H9 (cell line): ENCODE data around the gene TPPP. TPM values are rescaled to one million over a fixed set of nuclear protein-coding genes. Genes with fewer than 3 reads are reported as not detected.

Source experiments
- DNase-seq: peaks from one replicate; pipeline ENCODE4 v3.0.0-alpha.2; 2017
- H2AFZ ChIP-seq: one replicate; pipeline ENCODE4 v1.6.1; 2013; ENCODE audit warnings: mild to moderate bottlenecking, low read length, control low read depth, moderate library complexity
- H2AK5ac ChIP-seq: 2 replicates; pipeline ENCODE4 v1.6.1; 2013; ENCODE audit warnings: low read length, control low read depth, mixed read lengths; ENCODE audit not compliant: insufficient read length
- H2BK120ac ChIP-seq: one replicate; pipeline ENCODE4 v1.6.1; 2013; ENCODE audit warnings: low read depth, mild to moderate bottlenecking, low read length, control low read depth, inconsistent platforms; ENCODE audit not compliant: poor library complexity, severe bottlenecking
- H2BK12ac ChIP-seq: 2 replicates; pipeline ENCODE4 v1.6.1; 2013; ENCODE audit warnings: low read length, control low read depth, mixed read lengths, low read depth; ENCODE audit not compliant: insufficient read length
- H2BK15ac ChIP-seq: 2 replicates; pipeline ENCODE4 v1.6.1; 2013; ENCODE audit warnings: low read depth, low read length, control low read depth
- H2BK20ac ChIP-seq: one replicate; pipeline ENCODE4 v1.6.1; 2013; ENCODE audit warnings: low read depth, mild to moderate bottlenecking, low read length, control low read depth, inconsistent platforms; ENCODE audit not compliant: poor library complexity, severe bottlenecking
- H2BK5ac ChIP-seq: 2 replicates; pipeline ENCODE4 v1.6.1; 2013; ENCODE audit warnings: low read length, control low read depth, mixed read lengths; ENCODE audit not compliant: insufficient read length
- H3K14ac ChIP-seq: 2 replicates; pipeline ENCODE4 v1.6.1; 2013; ENCODE audit warnings: low read length, control low read depth; ENCODE audit not compliant: insufficient read depth
- H3K18ac ChIP-seq: 2 replicates; pipeline ENCODE4 v1.6.1; 2013; ENCODE audit warnings: low read depth, mild to moderate bottlenecking, mixed read lengths, low read length, control low read depth; ENCODE audit not compliant: insufficient read length
- H3K23ac ChIP-seq: 2 replicates; pipeline ENCODE4 v1.6.1; 2013; ENCODE audit warnings: low read length, control low read depth, mixed read lengths, low read depth; ENCODE audit not compliant: insufficient read length
- H3K23me2 ChIP-seq: 2 replicates; pipeline ENCODE4 v1.6.1; 2013; ENCODE audit warnings: low read depth, mild to moderate bottlenecking, mixed read lengths, low read length, control low read depth; ENCODE audit not compliant: insufficient read length, poor library complexity, severe bottlenecking
- H3K27ac ChIP-seq: 2 replicates; pipeline ENCODE4 v1.5.1; 2013; ENCODE audit warnings: low read length, control low read depth, mixed read lengths, low read depth; ENCODE audit not compliant: insufficient read length
- H3K27me3 ChIP-seq: 2 replicates; pipeline ENCODE4 v1.6.1; 2013; ENCODE audit warnings: low read length, control low read depth, inconsistent platforms; ENCODE audit not compliant: insufficient read depth
- H3K4ac ChIP-seq: 2 replicates; pipeline ENCODE4 v1.6.1; 2013; ENCODE audit warnings: low read depth, mild to moderate bottlenecking, control low read depth, inconsistent platforms, low read length, moderate library complexity
- H3K4me1 ChIP-seq: 2 replicates; pipeline ENCODE4 v1.6.1; 2013; ENCODE audit warnings: low read length, control low read depth, inconsistent platforms; ENCODE audit not compliant: insufficient read depth
- H3K4me2 ChIP-seq: 2 replicates; pipeline ENCODE4 v1.6.1; 2013; ENCODE audit warnings: low read length, control low read depth, mixed read lengths; ENCODE audit not compliant: insufficient read length, insufficient read depth
- H3K56ac ChIP-seq: 2 replicates; pipeline ENCODE4 v1.6.1; 2013; ENCODE audit warnings: low read depth, mild to moderate bottlenecking, mixed read lengths, low read length, control low read depth; ENCODE audit not compliant: insufficient read length
- H3K79me1 ChIP-seq: 2 replicates; pipeline ENCODE4 v1.6.1; 2013; ENCODE audit warnings: low read depth, mild to moderate bottlenecking, moderate library complexity, low read length, control low read depth, inconsistent platforms; ENCODE audit not compliant: insufficient read depth, poor library complexity, severe bottlenecking
- H3K79me2 ChIP-seq: 2 replicates; pipeline ENCODE4 v1.6.1; 2013; ENCODE audit warnings: low read length, control low read depth, inconsistent platforms; ENCODE audit not compliant: insufficient read depth
- H3K9ac ChIP-seq: 2 replicates; pipeline ENCODE4 v1.6.1; 2013; ENCODE audit warnings: low read length, control low read depth, mixed read lengths; ENCODE audit not compliant: insufficient read length; ENCODE audit errors: extremely low read depth
- H3K9me3 ChIP-seq: one replicate; pipeline ENCODE4 v1.6.1; 2013; ENCODE audit warnings: low read depth, low read length, inconsistent platforms; ENCODE audit not compliant: control insufficient read depth
- H3T11ph ChIP-seq: one replicate; pipeline ENCODE4 v1.6.1; 2013; ENCODE audit warnings: mild to moderate bottlenecking, low read length, control low read depth, inconsistent platforms
- H4K20me1 ChIP-seq: one replicate; pipeline ENCODE4 v1.6.1; 2013; ENCODE audit not compliant: control insufficient read depth, insufficient read length, insufficient read depth
- H4K5ac ChIP-seq: 2 replicates; pipeline ENCODE4 v1.6.1; 2013; ENCODE audit warnings: low read depth, mild to moderate bottlenecking, mixed read lengths, low read length, control low read depth; ENCODE audit not compliant: insufficient read length
- H4K8ac ChIP-seq: replicated peaks from 2 replicates; pipeline ENCODE4 v1.6.1; 2013; ENCODE audit warnings: low read length, control low read depth, mixed read lengths, low read depth; ENCODE audit not compliant: insufficient read length
- H4K91ac ChIP-seq: 2 replicates; pipeline ENCODE4 v1.6.1; 2013; ENCODE audit warnings: low read depth, mild to moderate bottlenecking, moderate library complexity, mixed read lengths, low read length, control low read depth; ENCODE audit not compliant: insufficient read length
- H3K27ac Mint-ChIP-seq, 3 experiments: 2 replicates in 2 of 3; 3 replicates in 1 of 3; pipeline ENCODE4 v1.8.0; 2020 to 2021; ENCODE audit warnings: mixed read lengths in 3 of 3, mild to moderate bottlenecking in 1 of 3, moderate library complexity in 1 of 3
- H3K27me3 Mint-ChIP-seq: 2 replicates; pipeline ENCODE4 v1.8.0; 2021; ENCODE audit warnings: low read depth, mild to moderate bottlenecking, moderate library complexity, mixed read lengths
- H3K36me3 Mint-ChIP-seq, 3 experiments: 2 replicates in 2 of 3; 3 replicates in 1 of 3; pipeline ENCODE4 v1.8.0; 2020 to 2021; ENCODE audit warnings: low read depth in 3 of 3, mixed read lengths in 3 of 3; ENCODE audit not compliant: insufficient read depth in 1 of 3
- H3K4me1 Mint-ChIP-seq, 2 experiments: 2 replicates each; pipeline ENCODE4 v1.8.0; 2020; ENCODE audit warnings: mixed read lengths in 2 of 2
- H3K4me3 Mint-ChIP-seq, 2 experiments: 2 replicates in 1 of 2; 3 replicates in 1 of 2; pipeline ENCODE4 v1.8.0; 2020 to 2021; ENCODE audit warnings: mild to moderate bottlenecking in 2 of 2, mixed read lengths in 2 of 2, moderate library complexity in 1 of 2
- H3K9me3 Mint-ChIP-seq, 2 experiments: 2 replicates in 1 of 2; 3 replicates in 1 of 2; pipeline ENCODE4 v1.8.0; 2020; ENCODE audit warnings: mild to moderate bottlenecking in 2 of 2, mixed read lengths in 2 of 2, moderate library complexity in 1 of 2
- WGBS: extraction: QIAGEN DNeasy Blood & Tissue Kit; methylation state at CpG from one replicate; pipeline ENCODE4 v1.1.7; 2013; ENCODE audit warnings: missing lambda C conversion rate, low lambda C conversion rate, mixed read lengths; ENCODE audit not compliant: insufficient read length; ENCODE audit errors: extremely low coverage; 5-methylcytosine and 5-hydroxymethylcytosine counted together
- total RNA-seq: library from RNA; stranded (reverse); gene quantifications from 2 replicates; pipeline ENCODE4 v1.2.1, GENCODE V29; 2021
- TF ChIP-seq, protein P1 (sequence below): fragments of 200-600 bp; sonication (generic); conservative IDR thresholded peaks from 3 replicates; pipeline ENCODE4 v1.8.0; 2021; ENCODE audit warnings: antibody characterized with exemption, mild to moderate bottlenecking

The TPPP gene
- total RNA-seq, 1 experiment from 2014 or later, result 0.44 TPM

DNA sequence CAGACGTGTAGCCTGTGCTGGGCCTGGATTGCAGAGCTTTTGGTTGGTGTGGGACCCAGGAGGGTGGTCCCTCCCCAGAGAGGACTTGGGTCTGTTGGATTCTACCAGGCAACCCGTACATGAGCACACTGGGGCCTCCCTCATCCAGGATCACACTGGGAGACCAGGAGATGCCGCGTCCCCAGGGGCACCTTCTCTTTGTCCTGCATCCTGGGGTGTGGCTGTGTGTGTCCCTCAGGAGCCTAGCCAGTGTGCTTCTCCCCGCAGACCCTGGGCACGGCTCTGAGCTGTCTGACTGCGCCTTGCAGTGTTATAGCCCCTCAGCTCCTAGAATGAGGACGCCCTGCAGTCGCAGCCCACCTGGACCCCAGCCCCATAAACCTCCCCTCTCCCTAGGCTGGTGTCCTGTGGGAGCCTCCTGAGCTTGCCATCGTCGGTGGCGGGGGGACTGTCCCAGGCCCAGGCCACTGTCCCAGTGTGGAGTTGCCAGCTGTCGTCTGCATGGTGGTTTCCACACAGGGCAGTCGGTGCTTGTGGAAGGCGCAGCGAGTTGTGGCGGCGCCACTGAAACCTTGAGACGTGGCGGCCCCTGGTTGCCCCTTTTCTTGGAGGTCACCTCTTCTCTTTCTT, 53.5 kb downstream of the TPPP start:
- Mint-ChIP-seq H3K27ac (no peak overlapping the region), H3K27me3 (no peaks in the 10 kb centered on the region), H3K9me3 (no peaks in the 10 kb centered on the region), H3K4me3 (no peak overlapping the region; a peak in 1 of 5 replicates), H3K36me3 (peaks cover 40 to 77% (median 67%) of the 10 kb centered on the region in 3 experiments), H3K4me1 (no peaks in the 10 kb centered on the region)
- no peak overlapping the region for H2AFZ ChIP-seq
- H2BK12ac ChIP-seq, result no peak overlapping the region
- H3K79me2 ChIP-seq, result no peaks in the 10 kb centered on the region
- no peak overlapping the region for H2BK5ac ChIP-seq
- no peak overlapping the region for H3K27ac ChIP-seq
- H3K18ac ChIP-seq, result no peak overlapping the region
- no peak overlapping the region for H3K23ac ChIP-seq
- H3K9ac ChIP-seq, result no peak overlapping the region
- H3T11ph ChIP-seq, result no peak overlapping the region
- no peak overlapping the region for H2AK5ac ChIP-seq
- H2BK15ac ChIP-seq, result no peak overlapping the region
- H3K23me2 ChIP-seq, result no peaks in the 10 kb centered on the region
- H3K4me1 ChIP-seq, result no peaks in the 10 kb centered on the region
- no CpG with 5 or more reads among the region's 20 CpGs for WGBS
- no peak overlapping the region for H2BK20ac ChIP-seq
- TF ChIP-seq, protein P1, sequence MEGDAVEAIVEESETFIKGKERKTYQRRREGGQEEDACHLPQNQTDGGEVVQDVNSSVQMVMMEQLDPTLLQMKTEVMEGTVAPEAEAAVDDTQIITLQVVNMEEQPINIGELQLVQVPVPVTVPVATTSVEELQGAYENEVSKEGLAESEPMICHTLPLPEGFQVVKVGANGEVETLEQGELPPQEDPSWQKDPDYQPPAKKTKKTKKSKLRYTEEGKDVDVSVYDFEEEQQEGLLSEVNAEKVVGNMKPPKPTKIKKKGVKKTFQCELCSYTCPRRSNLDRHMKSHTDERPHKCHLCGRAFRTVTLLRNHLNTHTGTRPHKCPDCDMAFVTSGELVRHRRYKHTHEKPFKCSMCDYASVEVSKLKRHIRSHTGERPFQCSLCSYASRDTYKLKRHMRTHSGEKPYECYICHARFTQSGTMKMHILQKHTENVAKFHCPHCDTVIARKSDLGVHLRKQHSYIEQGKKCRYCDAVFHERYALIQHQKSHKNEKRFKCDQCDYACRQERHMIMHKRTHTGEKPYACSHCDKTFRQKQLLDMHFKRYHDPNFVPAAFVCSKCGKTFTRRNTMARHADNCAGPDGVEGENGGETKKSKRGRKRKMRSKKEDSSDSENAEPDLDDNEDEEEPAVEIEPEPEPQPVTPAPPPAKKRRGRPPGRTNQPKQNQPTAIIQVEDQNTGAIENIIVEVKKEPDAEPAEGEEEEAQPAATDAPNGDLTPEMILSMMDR, result no peak
- H3K4me2 ChIP-seq, result no peak overlapping the region
- H4K5ac ChIP-seq, result no peak overlapping the region
- H3K79me1 ChIP-seq, result no peaks in the 10 kb centered on the region
- DNase-seq, result no peak
- no peaks in the 10 kb centered on the region for H3K27me3 ChIP-seq
- no peak overlapping the region for H4K91ac ChIP-seq
- no peak overlapping the region for H3K4ac ChIP-seq
- no peak overlapping the region for H3K56ac ChIP-seq
- no peak overlapping the region for H3K14ac ChIP-seq
- no peak overlapping the region for H2BK120ac ChIP-seq
- no peak overlapping the region for H4K8ac ChIP-seq
- no peaks in the 10 kb centered on the region for H3K9me3 ChIP-seq
- H4K20me1 ChIP-seq, result no peaks in the 10 kb centered on the region
